HCT116 (cell line): Measurements from ENCODE around the gene HSPA12B. TPM values are rescaled to one million over a fixed set of nuclear protein-coding genes. Genes with fewer than 3 reads are reported as not detected.
A peak's percentile ranks its signal among the peaks of the same experiment; 100 is the strongest.

ENCODE experiments used
- ATAC-seq: fragments of 200-7000 bp; cut with Tn5 transposase; 2 replicates; pipeline ENCODE4 v1.9.1; 2020; ENCODE audit warnings: mild to moderate bottlenecking, moderate library complexity
- BruUV-seq: library from RNA; stranded (reverse); fragments of 400-500 nt; replicated peaks from 2 replicates; lab custom pipeline; 2021; lab: Mats Ljungman, UMichigan
- CTCF ChIA-PET: fragments of 300-600 bp; sonication (Branson Sonifier 250); formaldehyde crosslinking; loops from one replicate; lab custom pipeline; 2021; ENCODE audit warnings: antibody characterized with exemption; lab: Charles Lee
- POLR2A ChIA-PET: fragments of 300-600, 350-600 bp; sonication (Branson Sonifier 250); formaldehyde crosslinking; loops from one replicate; lab custom pipeline; 2021; ENCODE audit warnings: antibody characterized with exemption; lab: Charles Lee
- RAD21 ChIA-PET, 2 experiments: fragments of 300-600 bp; sonication (Branson Sonifier 250); formaldehyde crosslinking; loops; one replicate each; lab custom pipeline; 2023; ENCODE audit warnings: low total read pairs in 2 of 2; ENCODE audit not compliant: uncharacterized antibody in 2 of 2, unreplicated experiment in 2 of 2, low non-redundant PET in 1 of 2; lab: Charles Lee
- DNase-seq: peaks from one replicate; pipeline ENCODE4 v3.0.0-alpha.2; 2010; ENCODE audit warnings: low read depth, low spot score
- H2AFZ ChIP-seq: fragments of 200-600 bp; shearing (Covaris generic), sonication (generic); 2 replicates; pipeline ENCODE4 v1.6.1; 2017; ENCODE audit warnings: low read depth, mixed run types, mixed read lengths, antibody characterized with exemption, low read length; ENCODE audit not compliant: poor library complexity, severe bottlenecking
- H3K27ac ChIP-seq: 2 replicates; pipeline ENCODE4 v1.5.1; 2012; ENCODE audit warnings: low read depth, low read length
- H3K27me3 ChIP-seq: fragments of 200-600 bp; sonication (generic); 2 replicates; pipeline ENCODE4 v1.6.1; 2016; ENCODE audit warnings: mixed run types, low read length, mixed read lengths; ENCODE audit not compliant: insufficient read depth
- H3K36me3 ChIP-seq, 2 experiments: fragments of 200-500 bp in 1 of 2; fragments of 200-600 bp in 1 of 2; sonication (Bioruptor generic) in 1 of 2; sonication (generic) in 1 of 2; 2 replicates each; pipeline versions ENCODE4 v1.5.1 to v1.6.1; 2014 to 2016; ENCODE audit warnings: low read length in 2 of 2, inconsistent platforms in 1 of 2, mixed read lengths in 1 of 2, mixed run types in 1 of 2; ENCODE audit not compliant: insufficient read depth in 2 of 2, control insufficient read depth in 1 of 2
- H3K4me1 ChIP-seq, 2 experiments: fragments of 200-600 bp in 1 of 2; sonication (generic) in 1 of 2; 2 replicates each; pipeline versions ENCODE4 v1.5.1 to v1.6.1; 2012 to 2017; ENCODE audit warnings: low read length in 2 of 2, inconsistent platforms in 1 of 2, mild to moderate bottlenecking in 1 of 2, mixed read lengths in 1 of 2, mixed run types in 1 of 2, moderate library complexity in 1 of 2; ENCODE audit not compliant: insufficient read depth in 2 of 2, control insufficient read depth in 1 of 2
- H3K4me2 ChIP-seq: fragments of 200-600 bp; sonication (generic); 2 replicates; pipeline ENCODE4 v1.6.1; 2017; ENCODE audit warnings: mixed run types, low read length, mixed read lengths
- H3K4me3 ChIP-seq, 2 experiments: fragments of 200-600 bp in 1 of 2; sonication (generic) in 1 of 2; replicated peaks in 1 of 2; 2 replicates each; pipeline ENCODE4 v1.5.1; 2011 to 2016; ENCODE audit warnings: low read length in 2 of 2, control low read depth in 1 of 2, low read depth in 1 of 2, mild to moderate bottlenecking in 1 of 2, mixed read lengths in 1 of 2, mixed run types in 1 of 2
- H3K79me2 ChIP-seq: fragments of 200-600 bp; sonication (generic); 2 replicates; pipeline ENCODE4 v1.6.1; 2017; ENCODE audit warnings: mild to moderate bottlenecking, mixed run types, low read length, moderate library complexity, mixed read lengths; ENCODE audit not compliant: insufficient read depth
- H3K9ac ChIP-seq: fragments of 200-600 bp; sonication (generic); 2 replicates; pipeline ENCODE4 v1.6.1; 2016; ENCODE audit warnings: low read length, mixed read lengths
- H3K9me2 ChIP-seq: fragments of 200-600 bp; sonication (generic), shearing (Covaris generic); 2 replicates; pipeline ENCODE4 v1.6.1; 2017; ENCODE audit warnings: mixed run types, mild to moderate bottlenecking, moderate library complexity; ENCODE audit not compliant: insufficient read depth
- H3K9me3 ChIP-seq, 2 experiments: fragments of 200-500 bp in 1 of 2; fragments of 200-600 bp in 1 of 2; sonication (Bioruptor generic) in 1 of 2; sonication (generic) in 1 of 2; 2 replicates each; pipeline ENCODE4 v1.6.1; 2014 to 2017; ENCODE audit warnings: low read length in 2 of 2, mixed read lengths in 2 of 2, inconsistent platforms in 1 of 2, low read depth in 1 of 2, mild to moderate bottlenecking in 1 of 2, mixed run types in 1 of 2, moderate library complexity in 1 of 2; ENCODE audit not compliant: control insufficient read depth in 1 of 2, insufficient read depth in 1 of 2
- H4K20me1 ChIP-seq: fragments of 200-600 bp; sonication (generic), shearing (Covaris generic); 2 replicates; pipeline ENCODE4 v1.6.1; 2017; ENCODE audit warnings: mixed run types, mild to moderate bottlenecking, moderate library complexity; ENCODE audit not compliant: insufficient read depth
- EGR1 ChIP-seq: IDR thresholded peaks from 2 replicates; pipeline ENCODE4 v1.6.1; 2012; ENCODE audit warnings: low read depth
- ELF1 ChIP-seq: IDR thresholded peaks from 2 replicates; pipeline ENCODE4 v1.6.1; 2012; ENCODE audit warnings: low read depth, borderline replicate concordance
- EZH2 ChIP-seq: fragments of 200-600 bp; sonication (generic); IDR thresholded peaks from 2 replicates; pipeline ENCODE4 v1.6.1; 2017; ENCODE audit warnings: antibody characterized with exemption, mixed run types
- FOSL1 ChIP-seq: IDR thresholded peaks from 2 replicates; pipeline ENCODE4 v1.6.1; 2012; ENCODE audit warnings: low read depth
- JUND ChIP-seq: IDR thresholded peaks from 2 replicates; pipeline ENCODE4 v1.6.1; 2012
- POLR2A ChIP-seq: IDR thresholded peaks from 2 replicates; pipeline ENCODE4 v1.7.0; 2011; ENCODE audit warnings: borderline replicate concordance; ENCODE audit not compliant: insufficient read depth, insufficient read length; ENCODE audit errors: extremely low read depth
- POLR2AphosphoS5 ChIP-seq: IDR thresholded peaks from 2 replicates; pipeline ENCODE4 v1.6.1; 2011; ENCODE audit warnings: mild to moderate bottlenecking, low read depth, low read length, moderate library complexity
- SP1 ChIP-seq: IDR thresholded peaks from 2 replicates; pipeline ENCODE4 v1.6.1; 2012; ENCODE audit warnings: low read depth
- TCF7L2 ChIP-seq: IDR thresholded peaks from 2 replicates; pipeline ENCODE4 v1.7.0; 2011; ENCODE audit warnings: borderline replicate concordance, inconsistent platforms; ENCODE audit not compliant: insufficient read depth, insufficient read length; ENCODE audit errors: extremely low read depth
- YY1 ChIP-seq: IDR thresholded peaks from 2 replicates; pipeline ENCODE4 v1.6.1; 2011; ENCODE audit warnings: low read length, low read depth, moderate library complexity, mild to moderate bottlenecking; ENCODE audit not compliant: insufficient replicate concordance; ENCODE audit errors: extremely low read depth
- ZNF274 ChIP-seq: fragments of 200-500 bp; sonication (Bioruptor generic); IDR thresholded peaks from 2 replicates; pipeline ENCODE4 v1.6.1; 2014; ENCODE audit warnings: mild to moderate bottlenecking, low read depth, low read length, inconsistent platforms
- intact Hi-C: fragments of 100-400 bp; cut with micrococcal nuclease; formaldehyde crosslinking; loops from 2 replicates; pipeline ENCODE4 v1.10.0; 2022
- total RNA-seq: library from RNA; stranded (reverse); gene quantifications from one replicate; pipeline ENCODE4 v1.2.1, GENCODE V29; 2021; ENCODE audit not compliant: unreplicated experiment
- TF ChIP-seq, protein P1 (sequence below): IDR thresholded peaks from 2 replicates; pipeline ENCODE4 v1.6.1; 2012
- TF ChIP-seq, protein P2 (sequence below), 3 experiments: fragments of 200-600 bp in 1 of 3; sonication (generic) in 1 of 3; IDR thresholded peaks in 2 of 3; conservative IDR thresholded peaks in 1 of 3; 2 replicates each; pipeline ENCODE4 v1.5.1; 2012 to 2017; ENCODE audit warnings: low read depth in 2 of 3, low read length in 2 of 3, antibody characterized with exemption in 1 of 3, borderline replicate concordance in 1 of 3, control low read depth in 1 of 3, mild to moderate bottlenecking in 1 of 3, mixed read lengths in 1 of 3, mixed run types in 1 of 3, moderate library complexity in 1 of 3; ENCODE audit not compliant: insufficient read depth in 1 of 3
- TF ChIP-seq, protein P3 (sequence below): IDR thresholded peaks from 2 replicates; pipeline ENCODE4 v1.6.1; 2012; ENCODE audit warnings: low read depth

HSPA12B gene
- total RNA-seq, 1 experiment from 2014 or later: not detected

DNA sequence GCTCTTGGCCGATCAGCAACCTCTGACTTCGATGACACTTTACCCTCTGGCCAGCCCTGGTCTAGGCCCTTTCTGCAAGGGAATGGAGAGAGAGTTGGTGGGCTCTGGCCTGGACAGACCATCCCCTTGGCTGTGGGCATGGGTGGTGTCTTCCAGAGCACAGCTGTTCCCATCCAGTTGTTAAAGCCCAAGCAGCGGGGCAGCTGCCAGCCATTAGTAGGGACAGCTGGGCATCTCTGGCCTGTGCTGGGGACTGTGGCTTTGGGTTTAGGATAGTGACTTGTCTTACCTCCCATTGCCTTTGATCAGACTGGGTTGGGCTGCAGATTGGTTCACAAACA is 66.4 kb downstream of the HSPA12B start:
- H3K9me3 ChIP-seq: no peaks in the 10 kb centered on the region
- H3K27me3 ChIP-seq: no peaks in the 10 kb centered on the region
- H3K9me2 ChIP-seq: no peaks in the 10 kb centered on the region
- no peak for ATAC-seq
- RAD21 ChIA-PET: no interaction called here
- no peak for TF ChIP-seq TCF7L2
- TF ChIP-seq FOSL1: no peak
- no peak for TF ChIP-seq POLR2AphosphoS5
- no peak for TF ChIP-seq EGR1
- no peak overlapping the region for H2AFZ ChIP-seq
- CTCF ChIA-PET: no interaction called here
- POLR2A ChIA-PET: interaction anchor here (2.7 kb wide), 1 partner anchor 15 kb away, joined by 13 read pairs; no protein-coding TSS in a partner anchor
- peaks cover 67% of the 10 kb centered on the region for H3K79me2 ChIP-seq
- H3K36me3 ChIP-seq: peaks cover 32 to 56% of the 10 kb centered on the region in 2 experiments
- H3K4me3 ChIP-seq: no peak overlapping the region
- DNase-seq: no peak
- peaks cover 25 to 66% of the 10 kb centered on the region in 2 experiments for H3K4me1 ChIP-seq
- H3K9ac ChIP-seq: peak overlapping the region; percentile 95
- intact Hi-C loops: no loop called here
- H3K4me2 ChIP-seq: peak overlapping the region; percentile 94
- H3K27ac ChIP-seq: peak overlapping the region; percentile 97
- BruUV-seq: no TSS peak
- no peaks in the 10 kb centered on the region for H4K20me1 ChIP-seq

DNA sequence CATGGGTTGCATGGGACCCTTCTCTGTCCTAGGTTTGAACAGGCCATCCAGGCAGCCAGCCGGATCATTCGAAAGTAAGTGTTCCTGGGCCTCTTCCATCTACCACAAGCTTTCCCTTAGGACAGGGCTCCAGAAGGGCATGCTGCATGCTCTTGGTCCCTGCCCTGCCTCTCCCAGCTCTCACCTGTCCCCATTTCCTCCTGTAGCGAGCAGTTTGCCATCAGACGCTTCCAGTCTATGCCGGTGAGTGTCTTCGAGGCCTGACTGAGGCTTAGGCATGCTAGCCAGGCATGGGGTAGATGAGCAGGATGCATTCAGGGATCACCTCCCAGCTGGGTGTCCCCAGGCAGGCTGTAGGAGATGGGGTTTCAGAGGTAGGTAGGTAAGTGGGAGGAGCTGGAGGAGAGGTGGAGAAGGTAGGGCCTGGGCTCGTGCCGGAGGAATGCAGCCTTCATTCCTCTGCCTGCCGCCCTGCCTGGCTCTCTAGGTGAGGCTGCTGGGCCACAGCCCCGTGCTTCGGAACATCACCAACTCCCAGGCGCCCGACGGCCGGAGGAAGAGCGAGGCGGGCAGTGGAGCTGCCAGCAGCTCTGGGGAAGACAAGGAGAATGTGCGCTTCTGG is 67.9 kb downstream of the HSPA12B start:
- no peaks in the 10 kb centered on the region for H3K9me3 ChIP-seq
- peaks cover 34 to 65% of the 10 kb centered on the region in 2 experiments for H3K36me3 ChIP-seq
- H3K9me2 ChIP-seq: no peaks in the 10 kb centered on the region
- H3K79me2 ChIP-seq: peaks cover 67% of the 10 kb centered on the region
- RAD21 ChIA-PET: no interaction called here
- H2AFZ ChIP-seq: no peak overlapping the region
- H3K4me1 ChIP-seq: peaks cover 32 to 71% of the 10 kb centered on the region in 2 experiments
- H3K9ac ChIP-seq: peak overlapping the region; percentile 95; the same call in 1 of the 2 replicates
- no peak for ATAC-seq
- CTCF ChIA-PET: interaction anchor here (1.2 kb wide), 1 partner anchor 18 kb away, joined by 5 read pairs; no protein-coding TSS in a partner anchor
- no peak for DNase-seq
- H3K4me3 ChIP-seq: no peak overlapping the region
- POLR2A ChIA-PET: interaction anchor here (2.7 kb wide), 1 partner anchor 13 kb away, joined by 13 read pairs; no protein-coding TSS in a partner anchor
- H4K20me1 ChIP-seq: no peaks in the 10 kb centered on the region
- peak overlapping the region; percentile 41; the same call in 1 of the 2 replicates for H3K27ac ChIP-seq
- peak overlapping the region; percentile 26 for H3K4me2 ChIP-seq
- no peaks in the 10 kb centered on the region for H3K27me3 ChIP-seq
- intact Hi-C loops: no loop called here
- BruUV-seq: no TSS peak
- TF ChIP-seq POLR2A (no peak), EZH2 (no peak), ZNF274 (no peak), TCF7L2 (no peak), SP1 (no peak), JUND (no peak), EGR1 (no peak), ELF1 (no peak), YY1 (no peak), FOSL1 (no peak)
- TF ChIP-seq, protein P1, sequence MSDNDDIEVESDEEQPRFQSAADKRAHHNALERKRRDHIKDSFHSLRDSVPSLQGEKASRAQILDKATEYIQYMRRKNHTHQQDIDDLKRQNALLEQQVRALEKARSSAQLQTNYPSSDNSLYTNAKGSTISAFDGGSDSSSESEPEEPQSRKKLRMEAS: no peak
- TF ChIP-seq, protein P2, sequence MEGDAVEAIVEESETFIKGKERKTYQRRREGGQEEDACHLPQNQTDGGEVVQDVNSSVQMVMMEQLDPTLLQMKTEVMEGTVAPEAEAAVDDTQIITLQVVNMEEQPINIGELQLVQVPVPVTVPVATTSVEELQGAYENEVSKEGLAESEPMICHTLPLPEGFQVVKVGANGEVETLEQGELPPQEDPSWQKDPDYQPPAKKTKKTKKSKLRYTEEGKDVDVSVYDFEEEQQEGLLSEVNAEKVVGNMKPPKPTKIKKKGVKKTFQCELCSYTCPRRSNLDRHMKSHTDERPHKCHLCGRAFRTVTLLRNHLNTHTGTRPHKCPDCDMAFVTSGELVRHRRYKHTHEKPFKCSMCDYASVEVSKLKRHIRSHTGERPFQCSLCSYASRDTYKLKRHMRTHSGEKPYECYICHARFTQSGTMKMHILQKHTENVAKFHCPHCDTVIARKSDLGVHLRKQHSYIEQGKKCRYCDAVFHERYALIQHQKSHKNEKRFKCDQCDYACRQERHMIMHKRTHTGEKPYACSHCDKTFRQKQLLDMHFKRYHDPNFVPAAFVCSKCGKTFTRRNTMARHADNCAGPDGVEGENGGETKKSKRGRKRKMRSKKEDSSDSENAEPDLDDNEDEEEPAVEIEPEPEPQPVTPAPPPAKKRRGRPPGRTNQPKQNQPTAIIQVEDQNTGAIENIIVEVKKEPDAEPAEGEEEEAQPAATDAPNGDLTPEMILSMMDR (IDR thresholded peaks at IDR 0.05 in 2 of 3, conservative IDR thresholded peaks at IDR 0.05 in 1 of 3; ENCODE audit: borderline replicate concordance in 1 of 3, insufficient read depth in 1 of 3, low read depth in 2 of 3, low read length in 2 of 3): no peak
- TF ChIP-seq, protein P3, sequence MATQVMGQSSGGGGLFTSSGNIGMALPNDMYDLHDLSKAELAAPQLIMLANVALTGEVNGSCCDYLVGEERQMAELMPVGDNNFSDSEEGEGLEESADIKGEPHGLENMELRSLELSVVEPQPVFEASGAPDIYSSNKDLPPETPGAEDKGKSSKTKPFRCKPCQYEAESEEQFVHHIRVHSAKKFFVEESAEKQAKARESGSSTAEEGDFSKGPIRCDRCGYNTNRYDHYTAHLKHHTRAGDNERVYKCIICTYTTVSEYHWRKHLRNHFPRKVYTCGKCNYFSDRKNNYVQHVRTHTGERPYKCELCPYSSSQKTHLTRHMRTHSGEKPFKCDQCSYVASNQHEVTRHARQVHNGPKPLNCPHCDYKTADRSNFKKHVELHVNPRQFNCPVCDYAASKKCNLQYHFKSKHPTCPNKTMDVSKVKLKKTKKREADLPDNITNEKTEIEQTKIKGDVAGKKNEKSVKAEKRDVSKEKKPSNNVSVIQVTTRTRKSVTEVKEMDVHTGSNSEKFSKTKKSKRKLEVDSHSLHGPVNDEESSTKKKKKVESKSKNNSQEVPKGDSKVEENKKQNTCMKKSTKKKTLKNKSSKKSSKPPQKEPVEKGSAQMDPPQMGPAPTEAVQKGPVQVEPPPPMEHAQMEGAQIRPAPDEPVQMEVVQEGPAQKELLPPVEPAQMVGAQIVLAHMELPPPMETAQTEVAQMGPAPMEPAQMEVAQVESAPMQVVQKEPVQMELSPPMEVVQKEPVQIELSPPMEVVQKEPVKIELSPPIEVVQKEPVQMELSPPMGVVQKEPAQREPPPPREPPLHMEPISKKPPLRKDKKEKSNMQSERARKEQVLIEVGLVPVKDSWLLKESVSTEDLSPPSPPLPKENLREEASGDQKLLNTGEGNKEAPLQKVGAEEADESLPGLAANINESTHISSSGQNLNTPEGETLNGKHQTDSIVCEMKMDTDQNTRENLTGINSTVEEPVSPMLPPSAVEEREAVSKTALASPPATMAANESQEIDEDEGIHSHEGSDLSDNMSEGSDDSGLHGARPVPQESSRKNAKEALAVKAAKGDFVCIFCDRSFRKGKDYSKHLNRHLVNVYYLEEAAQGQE: no peak
